DMS114 treated with DMSO at 0.1 percent for 48 hours (cell line): ENCODE data around the gene SLC39A9.
A peak's percentile ranks its signal among the peaks of the same experiment; 100 is the strongest.

ENCODE experiments used
- DNase-seq: peaks from one replicate; lab custom pipeline; 2025; ENCODE audit not compliant: unreplicated experiment; lab: John Stamatoyannopoulos, UW

The SLC39A9 gene

DNA sequence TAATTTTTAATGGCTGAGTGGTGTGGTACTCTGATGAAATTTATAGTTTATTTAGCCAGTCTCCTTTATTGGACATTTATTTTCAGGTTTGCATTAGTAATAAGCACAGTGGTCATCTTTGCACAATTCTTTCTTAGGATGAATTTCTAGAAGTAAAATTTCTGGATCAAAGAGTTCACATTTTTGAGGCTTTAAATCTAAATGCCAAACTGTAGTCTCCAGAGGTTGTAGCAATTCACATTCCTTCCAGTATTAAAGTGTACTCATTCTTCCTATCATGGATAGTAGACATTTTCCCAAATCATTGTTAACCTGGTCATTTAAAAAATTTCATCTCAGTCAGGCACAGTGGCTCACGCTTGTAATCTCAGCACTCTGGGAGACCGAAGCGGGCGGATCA is 24.8 kb downstream of the SLC39A9 start:
- no peak for DNase-seq

DNA sequence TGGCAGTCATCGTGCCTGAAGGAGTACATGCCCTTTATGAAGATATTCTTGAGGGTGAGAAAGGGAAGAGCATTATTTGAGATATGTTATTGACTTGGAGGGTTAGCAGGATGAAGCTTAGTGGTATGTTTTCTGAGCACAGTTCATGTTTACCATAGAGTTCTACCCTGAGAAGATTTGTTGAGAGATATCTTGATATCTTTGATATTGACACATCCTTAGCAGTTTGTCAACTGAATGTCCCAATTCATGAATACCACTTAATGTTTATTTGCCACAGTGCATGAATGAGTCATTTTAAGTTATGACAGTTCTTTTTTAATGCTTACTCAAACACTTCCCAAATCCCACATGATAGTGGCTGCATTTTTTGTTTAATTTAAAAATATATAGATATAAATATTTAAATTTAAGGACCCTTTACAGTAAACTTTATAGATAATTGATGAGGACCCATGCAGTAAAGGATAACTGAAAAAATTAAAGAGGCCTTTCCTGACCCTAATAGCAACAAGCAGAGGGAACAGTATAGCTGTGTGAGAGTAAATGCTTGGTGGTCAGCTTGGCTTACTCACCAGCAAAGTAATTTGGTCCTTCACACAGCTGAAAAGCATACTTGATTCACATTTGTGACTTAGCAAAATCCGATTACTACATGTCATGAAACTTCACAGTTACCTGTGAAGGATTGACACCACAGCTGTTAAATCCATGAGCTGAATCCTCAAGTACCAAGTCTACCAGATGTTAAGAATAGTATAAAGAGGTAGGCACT is 25.8 kb downstream of the SLC39A9 start:
- DNase-seq: no peak

DNA sequence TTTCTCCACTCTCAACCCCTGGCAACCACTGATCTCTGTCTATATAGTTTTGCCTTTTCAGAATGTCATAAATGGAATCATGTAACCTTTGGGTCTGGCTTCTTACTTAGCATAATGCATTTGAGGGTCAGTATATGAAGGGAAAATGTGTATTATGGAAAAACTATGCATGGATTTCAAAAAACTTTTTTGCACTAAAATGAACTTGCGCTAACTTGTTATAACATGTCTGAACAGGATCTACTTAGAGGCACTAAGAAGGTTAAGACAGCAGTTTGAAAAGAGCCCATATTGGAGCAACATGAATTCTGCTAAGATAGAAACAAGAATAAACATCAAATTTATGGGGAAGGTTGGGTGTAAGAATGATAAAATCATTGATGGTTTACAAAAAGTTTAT is 29.1 kb downstream of the SLC39A9 start:
- DNase-seq: no peak

GRCh38 chr14:69428289-69428998 is 30.0 kb downstream of the SLC39A9 start:
- DNase-seq: no peak

- no peak for DNase-seq
These were observed 31.2 kb downstream of the SLC39A9 start for GRCh38 chr14:69429643-69430042.

- DNase-seq: no peak
These were observed 31.9 kb downstream of the SLC39A9 start for GRCh38 chr14:69430306-69430939.

DNA sequence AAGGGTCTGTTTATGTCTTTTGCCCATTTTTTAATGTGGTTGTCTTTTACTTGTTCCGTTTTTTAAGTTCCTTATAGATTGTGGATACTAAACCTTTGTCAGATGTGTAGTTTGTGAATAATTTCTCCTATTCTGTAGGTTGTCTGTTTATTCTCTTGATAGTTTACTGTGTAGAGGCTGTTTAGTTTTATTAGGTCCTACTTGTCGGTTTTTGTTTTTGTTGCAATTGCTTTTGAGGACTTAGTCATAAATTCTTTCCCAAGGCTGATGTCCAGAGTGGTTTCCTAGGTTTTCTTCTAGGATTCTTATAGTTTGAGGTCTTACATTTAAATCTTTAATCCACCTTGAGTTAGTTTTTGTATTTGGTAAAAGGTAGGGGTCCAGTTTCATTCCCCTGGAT is 33.9 kb downstream of the SLC39A9 start:
- DNase-seq: no peak

DNA sequence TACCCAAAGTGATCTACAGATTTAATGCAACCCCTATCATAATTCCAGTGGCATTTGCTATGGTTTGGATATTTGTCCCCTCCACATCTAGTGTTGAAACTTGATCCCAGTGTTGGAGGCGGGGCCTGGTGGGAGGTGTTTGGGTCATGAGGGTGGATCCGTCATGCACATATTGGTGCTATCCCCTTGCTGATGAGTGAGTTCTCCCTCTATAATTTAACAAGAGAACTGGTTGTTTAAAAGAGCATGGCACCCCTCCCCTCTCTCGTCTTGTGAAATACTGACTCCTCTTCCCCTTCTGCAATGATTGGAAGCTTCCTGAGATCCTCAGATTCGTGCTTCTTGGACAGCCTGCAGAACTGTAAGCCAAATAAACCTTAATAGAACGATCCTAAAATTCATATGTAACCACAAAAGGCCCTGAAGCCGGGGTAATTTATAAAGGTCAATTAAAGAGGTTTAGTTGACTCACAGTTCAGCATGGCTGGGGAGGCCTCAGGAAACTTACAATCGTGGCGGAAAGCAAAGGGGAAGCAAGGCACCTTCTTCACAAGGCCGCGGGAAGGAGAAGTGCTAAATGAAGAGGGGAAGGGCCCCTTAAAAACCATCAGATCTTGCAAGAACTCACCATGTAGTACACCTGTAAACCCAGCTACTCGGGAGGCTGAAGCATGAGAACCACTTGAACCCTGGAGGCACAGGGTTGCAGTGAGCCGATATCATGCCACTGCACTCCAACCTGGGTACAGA is 41.2 kb downstream of the SLC39A9 start:
- DNase-seq: no peak

DNA sequence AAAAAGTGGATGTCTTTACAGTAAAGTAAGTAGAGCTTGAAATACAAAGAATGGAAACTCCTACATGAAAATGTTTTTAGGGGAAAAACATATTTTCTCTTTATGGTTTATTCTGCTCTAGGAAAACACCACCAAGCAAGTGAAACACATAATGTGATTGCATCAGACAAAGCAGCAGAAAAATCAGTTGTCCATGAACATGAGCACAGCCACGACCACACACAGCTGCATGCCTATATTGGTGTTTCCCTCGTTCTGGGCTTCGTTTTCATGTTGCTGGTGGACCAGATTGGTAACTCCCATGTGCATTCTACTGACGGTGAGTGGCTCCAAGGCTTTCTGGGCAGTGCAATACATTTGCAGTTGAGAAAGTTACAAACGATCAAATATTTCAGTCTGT is 43.5 kb downstream of the SLC39A9 start:
- no peak for DNase-seq

GRCh38 chr14:69443296-69443805 is 44.9 kb downstream of the SLC39A9 start:
- no peak for DNase-seq

DNA sequence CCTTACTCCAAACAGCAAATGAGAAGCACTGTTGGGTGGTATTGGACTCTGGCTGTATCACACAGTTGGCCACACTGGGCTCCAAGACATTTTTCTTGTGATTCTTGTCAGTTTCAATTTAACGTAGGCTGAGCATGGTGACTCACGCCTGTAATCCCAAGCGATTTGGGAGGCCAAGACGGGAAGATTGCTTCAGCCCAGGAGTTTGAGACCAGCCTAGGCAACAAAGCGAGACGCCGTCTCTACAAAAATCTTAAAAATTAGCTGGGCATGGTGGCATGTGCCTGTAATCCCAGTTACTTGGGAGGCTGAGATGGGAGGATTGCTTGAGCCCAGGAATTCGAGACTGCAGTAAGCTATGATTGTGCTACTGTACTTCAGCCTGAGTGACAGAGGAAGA is 50.7 kb downstream of the SLC39A9 start:
- no peak for DNase-seq

- DNase-seq: no peak
These were observed 53.4 kb downstream of the SLC39A9 start for GRCh38 chr14:69451941-69452340.

GRCh38 chr14:69458350-69458749 is 59.9 kb downstream of the SLC39A9 start:
- DNase-seq: no peak

GRCh38 chr14:69459122-69459521 is 60.6 kb downstream of the SLC39A9 start:
- no peak for DNase-seq

- peak; percentile 55 for DNase-seq
These were observed 61.7 kb downstream of the SLC39A9 start for GRCh38 chr14:69460093-69460701.

DNA sequence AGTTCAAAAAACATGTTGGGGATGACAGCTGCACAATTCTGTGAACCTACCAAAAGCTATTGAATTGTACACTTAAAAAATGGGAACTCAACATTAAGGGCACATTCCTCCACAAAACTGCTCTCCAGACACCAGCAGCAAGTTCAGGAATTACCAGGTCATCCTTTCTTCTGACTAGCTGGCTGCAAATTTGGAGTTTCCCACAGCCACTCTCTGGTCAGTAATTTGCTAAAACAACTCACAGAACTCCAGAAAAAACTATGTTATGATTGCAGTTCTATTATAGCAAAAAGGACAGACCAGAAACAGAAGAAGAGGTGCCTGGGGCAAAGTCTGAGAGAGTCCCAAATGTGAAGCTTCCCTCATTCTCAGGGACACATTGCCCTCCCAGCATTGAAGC is 65.9 kb downstream of the SLC39A9 start:
- DNase-seq: no peak

GRCh38 chr14:69464829-69465228 is 66.3 kb downstream of the SLC39A9 start:
- no peak for DNase-seq

DNA sequence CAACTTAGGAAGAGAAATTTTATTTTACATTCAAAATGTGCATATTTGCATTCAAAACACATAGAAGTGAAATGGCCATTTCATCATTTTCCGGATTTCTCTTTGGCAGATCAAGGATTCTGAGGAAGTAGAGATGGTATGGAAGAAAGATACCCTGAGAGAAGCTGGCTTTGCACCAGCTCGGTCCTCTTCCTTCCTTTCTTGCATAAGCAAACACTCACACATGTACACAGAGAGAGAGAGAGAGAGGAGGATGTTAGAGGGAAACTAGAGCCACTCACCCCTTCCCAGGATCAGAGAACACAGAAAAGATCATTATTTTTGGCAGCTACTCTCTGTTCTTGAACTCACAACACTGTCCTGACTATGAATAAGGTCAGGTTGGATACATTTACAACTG is 70.5 kb downstream of the SLC39A9 start:
- DNase-seq: no peak

GRCh38 chr14:69471436-69471835 is 72.9 kb downstream of the SLC39A9 start:
- no peak for DNase-seq

GRCh38 chr14:69471916-69472315 is 73.4 kb downstream of the SLC39A9 start:
- no peak for DNase-seq

GRCh38 chr14:69473260-69473659 is 74.8 kb downstream of the SLC39A9 start:
- no peak for DNase-seq
